HFF-Myc (cell line): Measurements from ENCODE around the gene IPO11.

Source experiments
- DNase-seq: peaks from one replicate; pipeline ENCODE4 v3.0.0-alpha.2; 2011; ENCODE audit warnings: low read depth; ENCODE audit errors: extremely low read depth
- H3K4me3 ChIP-seq: replicated peaks from 2 replicates; pipeline ENCODE4 v1.5.1; 2011; ENCODE audit warnings: low read depth, mild to moderate bottlenecking, control low read depth, low read length
- CTCF ChIP-seq: IDR thresholded peaks from 2 replicates; pipeline ENCODE4 v1.5.1; 2012; ENCODE audit warnings: mild to moderate bottlenecking, low read depth, low read length, control low read depth; ENCODE audit errors: missing control alignments

The IPO11 gene

GRCh38 chr5:62542720-62543119, 130.2 kb downstream of the IPO11 start:
- no peak for DNase-seq
- no peak for TF ChIP-seq CTCF
- H3K4me3 ChIP-seq, result no peak overlapping the region

- no peak overlapping the region for H3K4me3 ChIP-seq
- no peak for TF ChIP-seq CTCF
- DNase-seq, result no peak
Measured at GRCh38 chr5:62547945-62548630, 135.5 kb downstream of the IPO11 start.

- no peak overlapping the region for H3K4me3 ChIP-seq
- no peak for DNase-seq
- no peak for TF ChIP-seq CTCF
Measured at GRCh38 chr5:62550103-62550502, 137.5 kb downstream of the IPO11 start.

GRCh38 chr5:62555930-62556329, 143.4 kb downstream of the IPO11 start:
- no peak for DNase-seq
- H3K4me3 ChIP-seq, result no peak overlapping the region
- no peak for TF ChIP-seq CTCF

- TF ChIP-seq CTCF, result no peak
- no peak for DNase-seq
- H3K4me3 ChIP-seq, result no peak overlapping the region
Measured at GRCh38 chr5:62558941-62559340, 146.4 kb downstream of the IPO11 start.

GRCh38 chr5:62560786-62561185, 148.2 kb downstream of the IPO11 start:
- H3K4me3 ChIP-seq, result no peak overlapping the region
- no peak for TF ChIP-seq CTCF
- no peak for DNase-seq

GRCh38 chr5:62561896-62562295, 149.3 kb downstream of the IPO11 start:
- H3K4me3 ChIP-seq, result no peak overlapping the region
- TF ChIP-seq CTCF, result no peak

More at GRCh38 chr5:62561896-62562295, 149.3 kb downstream of the IPO11 start:
- DNase-seq, result no peak
